ENCODE measurements around the gene COPE.
A peak's percentile ranks its signal among the peaks of the same experiment; 100 is the strongest.

Gene COPE

GRCh38 chr19:18893587-18894253 is 25.5 kb downstream of the COPE start:
- DNase-seq, result no peak

GRCh38 chr19:18889949-18890745 is 29.0 kb downstream of the COPE start:
- DNase-seq, result no peak

- DNase-seq, result no peak
Observed at GRCh38 chr19:18886972-18887371, 32.2 kb downstream of the COPE start.

GRCh38 chr19:18883526-18884304 is 35.5 kb downstream of the COPE start:
- DNase-seq, result no peak

GRCh38 chr19:18881491-18881890 is 37.7 kb downstream of the COPE start:
- DNase-seq, result no peak

- DNase-seq, result peak; percentile 21
Observed at GRCh38 chr19:18879579-18880373, 39.4 kb downstream of the COPE start.

- no peak for DNase-seq
Observed at GRCh38 chr19:18878858-18879578, 40.2 kb downstream of the COPE start.

GRCh38 chr19:18878058-18878797 is 41.0 kb downstream of the COPE start:
- no peak for DNase-seq

- DNase-seq, result no peak
Observed at GRCh38 chr19:18876865-18877264, 42.3 kb downstream of the COPE start.

- DNase-seq, result no peak
Observed at GRCh38 chr19:18875726-18876125, 43.5 kb downstream of the COPE start.

- DNase-seq, result no peak
Observed at GRCh38 chr19:18871543-18871942, 47.6 kb downstream of the COPE start.

- DNase-seq, result no peak
Observed at GRCh38 chr19:18870531-18871172, 48.5 kb downstream of the COPE start.

- DNase-seq, result no peak
Observed at GRCh38 chr19:18869781-18870530, 49.2 kb downstream of the COPE start.

GRCh38 chr19:18869023-18869618 is 50.1 kb downstream of the COPE start:
- DNase-seq, result no peak

GRCh38 chr19:18868380-18869022 is 50.7 kb downstream of the COPE start:
- DNase-seq, result no peak

GRCh38 chr19:18867751-18868150 is 51.4 kb downstream of the COPE start:
- DNase-seq, result no peak

- DNase-seq, result no peak
Observed at GRCh38 chr19:18867199-18867598, 52.0 kb downstream of the COPE start.

- no peak for DNase-seq
Observed at GRCh38 chr19:18866800-18867123, 52.4 kb downstream of the COPE start.
